GM19193 (cell line): ENCODE data around the gene EIF4G1.

Experiments
- POLR2A ChIP-seq: IDR thresholded peaks from 4 replicates; pipeline ENCODE4 v1.6.1; 2011; ENCODE audit not compliant: insufficient read depth, insufficient read length; ENCODE audit errors: extremely low read depth

Gene EIF4G1

DNA sequence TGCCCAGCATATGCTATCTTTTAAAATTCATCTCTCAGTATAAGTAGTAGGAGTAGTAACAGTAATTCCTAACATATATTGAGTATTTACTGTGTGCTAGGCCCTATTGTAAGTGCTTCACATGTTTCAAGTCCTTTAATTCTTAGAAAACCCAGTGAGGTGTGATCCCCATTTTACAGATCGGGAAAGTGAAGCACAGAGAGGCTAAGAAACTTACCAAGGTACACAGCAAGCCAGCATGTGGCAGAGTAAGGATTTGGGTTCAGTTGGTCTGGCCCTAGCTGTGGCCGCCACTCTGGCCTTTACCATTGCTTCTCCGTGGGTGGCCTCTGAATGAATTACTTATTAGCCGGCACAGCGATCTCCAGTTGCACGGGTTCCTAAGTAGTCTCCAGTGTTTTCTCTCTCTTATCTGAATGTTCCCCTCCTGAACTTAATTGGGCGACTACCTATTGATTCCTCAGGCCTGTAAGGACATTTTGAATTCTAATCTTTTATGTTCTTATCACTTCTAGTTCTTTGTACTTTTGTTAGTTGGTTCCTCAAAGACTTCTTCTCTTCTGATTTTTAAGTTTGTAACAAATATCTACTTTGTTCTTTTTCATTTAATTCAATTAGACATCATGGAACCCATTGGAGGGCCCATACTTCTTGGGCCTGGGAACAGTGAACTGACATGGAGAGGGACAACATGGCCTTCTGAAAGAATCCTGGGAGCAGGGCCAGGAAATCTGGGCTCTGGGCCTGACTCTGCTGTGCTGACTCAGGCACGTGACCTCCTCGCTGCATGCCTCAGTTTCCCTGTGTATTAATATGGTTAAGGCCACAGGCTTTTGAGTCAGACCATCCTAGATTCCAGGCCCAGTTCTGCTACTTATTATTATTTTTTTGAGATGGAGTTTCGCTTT is 35.4 kb downstream of the EIF4G1 start:
- no peak for TF ChIP-seq POLR2A

DNA sequence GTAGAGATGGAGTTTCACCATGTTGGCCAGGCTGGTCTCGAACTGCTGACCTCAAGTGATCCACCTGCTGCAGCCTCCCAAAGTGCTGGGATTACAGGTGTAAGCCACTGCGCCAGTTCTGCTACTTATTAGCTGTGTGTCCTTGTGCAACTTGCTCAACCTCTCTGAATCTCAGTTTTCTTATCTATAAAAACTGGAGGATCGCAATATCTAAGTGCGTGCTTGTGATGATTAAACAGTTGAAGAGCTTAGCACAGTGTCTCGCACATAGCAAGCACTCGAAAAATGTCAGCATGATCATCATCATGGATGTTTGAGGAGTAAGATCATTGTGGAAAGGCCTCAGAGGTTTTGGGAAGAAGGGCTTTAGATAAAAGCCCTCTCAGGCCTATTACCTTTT is 36.2 kb downstream of the EIF4G1 start:
- no peak for TF ChIP-seq POLR2A

DNA sequence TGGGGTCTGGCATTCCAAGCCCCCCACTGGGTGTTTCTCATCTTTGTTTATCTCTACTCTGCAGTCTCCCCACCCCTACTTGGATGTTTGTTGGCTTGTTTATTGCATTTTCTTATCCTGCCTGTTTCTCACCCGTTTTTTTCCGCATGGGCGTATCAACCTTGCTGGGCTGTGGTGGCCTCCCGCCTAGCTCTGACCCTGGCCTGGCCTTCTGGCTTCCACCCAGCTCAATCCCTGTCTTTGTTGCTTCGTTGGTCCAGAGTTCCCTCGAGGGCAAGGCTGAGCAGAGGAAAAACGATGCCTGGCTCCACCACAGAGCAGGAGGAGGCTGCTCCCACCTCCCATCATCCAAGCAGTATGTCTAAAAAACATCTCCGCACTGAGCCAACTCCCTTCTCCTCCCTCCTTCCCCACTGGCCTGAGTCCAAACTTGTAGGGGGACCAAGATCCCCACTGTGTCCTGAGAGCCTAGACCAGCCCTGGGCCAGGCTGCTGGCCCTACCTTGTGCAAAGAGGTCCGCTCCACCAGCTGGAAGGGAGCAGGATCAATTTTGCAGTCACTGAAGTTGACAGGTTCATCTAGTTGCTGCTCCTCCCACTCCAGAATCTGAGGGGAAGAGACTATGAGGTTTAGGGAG is 37.2 kb downstream of the EIF4G1 start:
- TF ChIP-seq POLR2A, result no peak

DNA sequence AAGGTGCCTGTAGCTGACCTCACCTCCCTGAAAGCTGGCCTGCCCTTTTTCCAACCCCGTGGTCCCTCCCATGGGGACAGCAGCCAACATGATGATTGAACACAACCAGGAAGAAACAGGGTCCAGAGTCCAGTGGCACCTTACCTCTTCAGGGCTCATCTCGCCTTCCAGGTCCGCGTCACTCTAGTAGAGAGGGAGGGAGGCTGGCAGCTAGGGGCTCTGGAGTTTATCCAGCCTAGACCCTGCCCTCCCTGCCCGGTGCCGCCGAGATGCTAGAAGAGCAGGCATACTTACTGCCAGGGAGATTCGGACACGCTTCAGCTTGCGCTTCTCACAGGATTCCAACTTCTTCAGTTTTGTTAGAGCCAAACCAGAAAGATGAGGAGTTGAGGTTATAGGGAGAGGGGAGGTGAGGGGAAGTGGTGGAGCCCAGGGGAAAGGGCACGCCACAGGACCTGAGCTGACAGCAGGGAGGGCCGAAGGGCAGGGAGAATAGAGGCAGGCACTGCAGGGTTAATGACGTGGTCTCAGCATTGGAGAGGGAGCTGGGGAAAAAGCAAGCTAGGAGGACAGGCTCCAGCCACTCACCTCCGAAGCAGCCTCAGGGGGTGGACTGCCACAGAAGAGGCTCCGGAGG is 37.9 kb downstream of the EIF4G1 start:
- no peak for TF ChIP-seq POLR2A

DNA sequence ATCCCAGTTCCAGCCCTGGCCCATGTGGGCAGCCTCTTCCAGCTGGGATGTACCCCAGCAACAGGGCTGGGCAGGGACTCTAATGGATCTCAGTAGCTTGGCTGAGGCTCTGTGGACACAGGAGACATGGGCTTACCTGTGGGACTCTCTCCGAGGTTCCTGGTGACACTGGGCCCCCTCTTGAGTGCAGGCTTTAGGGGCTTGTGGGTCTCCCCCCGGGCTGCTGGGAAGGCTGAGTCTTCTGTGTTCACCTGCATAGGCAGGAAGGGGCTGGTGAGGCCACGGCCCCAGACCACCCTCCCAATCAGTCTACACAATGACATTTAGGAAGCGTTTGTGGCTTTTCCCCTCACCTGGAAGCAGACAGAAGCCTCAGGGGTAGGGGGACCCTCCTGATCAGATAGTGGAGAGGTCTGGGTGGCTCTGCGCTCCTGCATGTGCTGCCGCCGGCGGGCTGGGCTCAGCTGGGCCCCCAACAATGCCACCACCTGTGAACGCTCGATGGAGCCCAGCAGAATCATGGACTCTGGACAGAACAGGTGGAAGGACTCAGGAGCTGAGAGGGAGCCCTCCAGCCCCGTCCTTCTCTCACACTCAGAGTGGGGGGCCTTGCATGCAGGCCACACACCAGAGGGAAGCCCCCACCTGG is 38.6 kb downstream of the EIF4G1 start:
- no peak for TF ChIP-seq POLR2A

DNA sequence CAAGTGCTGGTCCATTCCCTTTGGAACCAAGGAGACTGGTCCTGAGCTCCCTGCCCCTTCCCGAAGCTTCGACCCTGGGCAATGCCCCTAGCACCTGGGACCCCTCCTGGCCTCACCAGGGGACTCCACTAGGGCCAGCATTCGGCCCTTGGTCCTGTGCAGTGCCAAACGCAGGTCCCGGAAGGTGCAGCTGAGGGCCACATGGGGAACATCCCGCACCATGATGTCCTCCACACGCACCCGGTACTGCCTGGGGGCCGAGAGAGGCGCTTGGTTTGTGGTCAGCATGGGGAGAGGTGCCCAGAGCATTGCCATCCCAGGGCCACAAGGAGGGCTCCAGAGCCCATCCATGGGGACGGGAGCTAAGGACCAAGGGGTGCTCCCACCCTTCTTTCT is 39.1 kb downstream of the EIF4G1 start:
- TF ChIP-seq POLR2A, result no peak

DNA sequence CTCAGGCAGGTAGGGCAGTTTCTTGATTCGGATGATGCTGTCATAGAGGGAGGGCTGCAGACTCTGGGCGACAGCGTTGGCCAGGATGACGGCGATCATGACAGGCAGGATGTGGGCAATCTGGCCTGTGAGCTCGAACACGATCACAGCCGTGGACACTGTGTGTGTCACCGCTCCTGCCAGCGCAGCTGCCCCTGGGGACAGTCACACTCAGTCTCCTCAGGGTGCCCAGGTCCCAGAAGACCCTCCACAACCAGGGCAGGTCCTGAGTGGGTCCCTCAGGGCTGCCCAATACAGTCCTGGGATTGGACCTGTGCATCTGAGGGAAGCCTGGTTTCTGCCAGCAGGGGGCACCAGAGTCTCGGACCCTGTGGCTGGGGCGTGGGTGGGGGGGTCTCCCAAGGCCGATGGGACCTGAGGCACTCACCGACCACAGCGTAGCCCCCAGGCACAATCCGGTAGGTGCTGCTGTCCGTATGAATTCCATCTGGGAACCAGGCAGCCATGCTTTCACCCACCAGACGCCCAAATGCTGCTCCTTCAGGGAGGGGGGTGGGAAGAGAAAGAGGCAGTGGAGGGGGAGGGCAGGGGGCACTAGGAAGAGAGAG is 39.8 kb downstream of the EIF4G1 start:
- no peak for TF ChIP-seq POLR2A

DNA sequence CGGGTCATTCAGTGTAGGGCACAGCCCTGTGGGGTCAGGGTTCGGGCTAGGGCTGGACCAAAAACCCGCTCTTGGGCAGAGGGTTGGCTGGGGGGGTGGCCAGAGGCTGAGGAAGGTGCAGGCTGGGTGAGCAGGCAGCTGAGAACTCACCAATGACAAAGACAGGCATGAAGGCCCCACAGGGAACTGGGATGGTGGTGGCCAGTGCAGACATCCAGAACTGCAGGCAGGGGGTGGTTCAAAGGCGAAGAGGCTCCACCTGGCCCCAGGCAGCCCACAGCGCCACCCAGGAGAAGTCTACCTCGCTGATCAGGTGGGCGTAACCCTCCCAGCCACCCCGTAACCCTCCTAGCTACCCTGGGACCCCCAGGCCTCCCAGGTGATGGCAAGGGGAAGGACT is 40.3 kb downstream of the EIF4G1 start:
- TF ChIP-seq POLR2A, result no peak

DNA sequence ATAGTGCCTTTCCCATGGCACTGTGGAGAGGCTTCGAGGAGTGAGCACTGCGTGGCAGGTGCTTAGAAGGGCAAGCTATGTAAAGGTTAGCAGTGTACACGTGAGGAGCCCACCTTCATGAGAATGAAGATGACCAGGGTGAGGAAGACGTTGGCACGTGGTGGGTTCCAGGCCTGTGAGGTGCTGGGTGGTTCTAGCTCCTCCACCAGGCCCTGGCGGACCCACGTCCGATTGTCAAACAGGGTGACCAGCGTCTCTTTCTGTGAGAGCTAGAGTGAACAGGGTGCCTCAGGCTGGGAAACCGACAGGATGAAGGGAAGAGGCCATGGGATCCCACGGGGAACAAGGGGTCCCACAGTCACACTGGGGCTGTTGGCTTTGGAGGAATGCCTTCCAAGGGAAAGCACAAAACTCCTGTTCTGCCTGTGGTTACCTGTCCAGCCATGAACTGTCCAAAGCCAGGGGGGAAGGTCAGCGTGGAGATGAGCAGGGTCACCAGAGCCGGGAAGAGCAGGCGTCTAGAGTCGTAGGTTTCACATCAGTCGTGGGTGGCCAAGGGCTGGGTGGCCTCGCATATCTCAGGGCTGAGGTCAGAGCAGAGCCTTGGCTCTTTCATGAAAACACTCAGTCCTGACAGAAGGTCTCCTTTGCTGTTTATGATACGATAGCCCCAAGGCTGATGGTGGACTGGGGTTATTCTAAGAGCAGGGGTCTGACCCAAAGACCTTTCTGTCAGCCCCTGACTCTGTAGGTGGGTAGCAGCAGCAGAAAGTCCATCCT is 41.0 kb downstream of the EIF4G1 start:
- TF ChIP-seq POLR2A, result no peak

DNA sequence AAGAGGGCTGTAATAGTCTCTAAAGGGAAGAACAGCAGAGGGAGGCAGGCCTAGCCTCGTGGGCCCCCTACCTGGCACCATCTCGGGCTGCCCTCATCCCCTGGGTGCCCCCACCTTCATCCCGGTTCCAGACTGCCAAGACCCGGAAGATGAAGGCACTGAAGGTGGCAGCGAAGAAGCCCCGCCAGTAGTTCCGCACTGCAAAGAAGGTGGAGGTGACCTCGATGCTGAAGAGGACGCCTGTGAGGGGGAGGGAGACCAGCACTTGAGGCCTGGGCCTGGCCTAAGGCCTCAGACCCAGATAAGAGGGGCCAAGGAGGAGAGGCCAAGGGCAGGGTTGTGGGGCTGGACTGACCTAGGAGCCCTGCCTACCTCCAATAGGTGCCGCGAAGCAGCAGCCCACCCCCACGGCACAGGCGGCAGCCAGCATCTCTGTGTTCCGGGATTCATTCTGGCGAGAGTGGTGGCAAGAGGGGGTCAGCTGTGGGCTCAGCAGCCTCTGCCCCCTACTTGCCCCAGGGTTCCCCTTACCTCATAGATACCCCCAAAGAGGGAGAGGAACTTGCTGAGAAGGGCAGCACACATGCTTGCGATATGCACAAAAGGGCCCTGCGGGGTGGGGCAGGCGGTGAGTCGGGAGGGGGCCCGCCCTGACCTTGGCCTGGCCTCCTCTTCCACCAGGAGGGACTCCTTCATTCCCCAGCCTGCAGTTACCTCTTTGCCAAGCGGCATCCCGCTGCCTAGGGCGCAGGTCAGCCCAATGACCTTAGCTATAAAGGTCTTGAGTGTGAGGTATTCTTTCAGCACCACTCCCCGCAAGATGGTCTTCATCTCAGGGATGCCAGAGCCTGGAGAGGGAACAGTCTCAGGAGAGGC is 43.1 kb downstream of the EIF4G1 start:
- no peak for TF ChIP-seq POLR2A

DNA sequence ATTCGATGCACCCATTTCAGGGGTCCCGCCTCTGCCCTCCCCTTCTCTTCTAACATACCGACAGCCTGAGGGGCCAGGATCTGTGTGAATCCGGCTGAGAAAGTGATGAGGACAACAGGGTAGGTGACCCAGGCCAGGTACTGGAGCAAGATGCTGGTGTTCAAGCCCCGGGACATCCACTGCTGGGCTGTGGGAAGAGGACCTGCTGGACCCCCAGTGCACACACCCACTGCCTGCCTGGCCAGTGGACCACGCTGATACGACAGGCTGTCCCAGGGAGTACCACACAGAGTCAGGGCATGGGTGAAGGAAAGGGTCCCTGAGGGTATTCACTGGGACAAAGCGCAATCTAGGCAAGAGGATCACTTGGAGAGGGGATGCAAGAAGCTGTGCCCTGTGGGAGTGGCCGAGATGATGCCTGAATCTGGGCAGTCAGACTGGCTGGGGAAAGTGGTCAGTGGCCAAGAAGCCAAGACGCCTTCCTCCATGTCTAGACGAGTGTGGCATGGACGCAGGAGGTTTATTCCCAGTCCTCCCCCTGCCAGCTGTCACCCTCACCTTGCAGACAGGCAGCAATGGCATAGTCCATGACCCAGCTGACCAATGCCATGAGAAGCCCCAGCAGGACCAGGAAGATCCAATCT is 43.8 kb downstream of the EIF4G1 start:
- TF ChIP-seq POLR2A, result no peak

DNA sequence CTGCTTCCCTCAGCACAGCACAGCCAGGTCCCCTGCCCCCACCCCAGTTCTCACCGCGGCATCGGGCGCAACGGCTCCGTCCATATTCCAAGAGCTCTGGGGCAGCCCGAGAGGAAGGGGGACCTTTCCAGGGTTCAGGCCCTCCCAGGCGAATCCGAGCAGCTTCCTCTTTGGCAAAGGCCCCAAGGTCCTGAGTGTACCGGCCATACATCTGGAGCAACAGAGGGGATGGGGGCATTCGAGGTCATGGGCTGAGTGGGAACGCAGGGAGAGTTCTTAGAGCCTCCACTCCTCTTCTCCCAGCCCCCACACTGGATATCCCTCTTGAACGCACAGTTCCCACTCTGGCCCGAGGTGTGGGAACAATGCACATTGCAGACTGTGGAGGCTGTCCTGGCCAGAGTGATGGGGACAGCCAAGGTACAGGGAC is 44.5 kb downstream of the EIF4G1 start:
- no peak for TF ChIP-seq POLR2A

DNA sequence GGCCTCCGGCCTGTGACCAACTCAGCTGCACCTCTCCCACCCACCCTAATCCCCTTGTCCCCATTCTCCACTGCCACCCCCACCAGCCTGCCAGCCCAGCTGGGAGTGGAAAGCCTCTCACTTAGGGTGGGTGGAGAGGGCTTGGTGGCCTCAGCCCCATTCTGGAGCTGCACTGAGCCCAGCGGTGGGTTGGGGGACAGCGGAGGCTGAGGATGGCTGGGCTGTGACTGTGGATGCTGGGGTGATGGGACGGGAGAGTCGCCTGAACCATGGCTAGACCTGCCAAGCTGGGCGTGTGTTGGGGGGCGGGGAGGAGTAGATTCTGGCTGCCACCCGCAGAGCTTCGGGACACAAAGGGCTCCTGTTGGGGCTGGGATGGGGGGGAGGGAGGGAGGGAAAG is 45.2 kb downstream of the EIF4G1 start:
- TF ChIP-seq POLR2A, result no peak
